Stimulated activated CD8-positive, alpha-beta memory T cell treated with anti-CD3 and anti-CD28 coated beads, Interleukin-4, amount 100 ng/mL, for 4 hours (primary cell): ENCODE results near the gene MINDY1.

ENCODE experiments used
- DNase-seq, 2 donors: peaks; one replicate each; pipeline ENCODE4 v3.0.0-alpha.2; 2020; ENCODE audit warnings: low read depth in 2 of 2, low spot score in 1 of 2

MINDY1 gene

GRCh38 chr1:150967936-150968335 is 38.8 kb downstream of the MINDY1 start:
- no peak for DNase-seq

- no peak for DNase-seq
These were observed 40.7 kb downstream of the MINDY1 start for GRCh38 chr1:150966011-150966410.

- DNase-seq = no peak
These were observed 41.1 kb downstream of the MINDY1 start for GRCh38 chr1:150965605-150966004.

- no peak for DNase-seq
These were observed 42.6 kb downstream of the MINDY1 start for GRCh38 chr1:150964164-150964489.

GRCh38 chr1:150963321-150964163 is 43.2 kb downstream of the MINDY1 start:
- no peak for DNase-seq

GRCh38 chr1:150961756-150962155 is 44.9 kb downstream of the MINDY1 start:
- no peak for DNase-seq

- no peak for DNase-seq
These were observed 46.1 kb downstream of the MINDY1 start for GRCh38 chr1:150960646-150961045.

- DNase-seq = no peak
These were observed 49.0 kb downstream of the MINDY1 start for GRCh38 chr1:150957666-150958065.

- no peak for DNase-seq
These were observed 51.4 kb downstream of the MINDY1 start for GRCh38 chr1:150955280-150955679.

GRCh38 chr1:150954708-150955107 is 52.0 kb downstream of the MINDY1 start:
- DNase-seq = no peak
